Prostate gland (tissue), 2 donors: ENCODE results near the gene TNFRSF6B. TPM values are rescaled to one million over a fixed set of nuclear protein-coding genes. Genes with fewer than 3 reads are reported as not detected.

Source experiments
- DNase-seq: peaks from one replicate; pipeline ENCODE4 v3.0.0-alpha.2; 2019; ENCODE audit warnings: low spot score
- H3K27ac ChIP-seq, 2 donors: fragments of 200-600 bp; sonication (generic); 2 replicates each; pipeline ENCODE4 v1.5.1; 2017 to 2019
- H3K27me3 ChIP-seq: fragments of 200-600 bp; sonication (generic); replicated peaks from 2 replicates; pipeline ENCODE4 v1.5.1; 2019; ENCODE audit not compliant: insufficient read depth
- H3K36me3 ChIP-seq, 2 donors: fragments of 200-600 bp; sonication (generic); 1 replicate in 1 of 2; 2 replicates in 1 of 2; pipeline versions ENCODE4 v1.5.1 to v1.8.1; 2017 to 2019
- H3K4me1 ChIP-seq: fragments of 200-600 bp; sonication (generic); replicated peaks from 2 replicates; pipeline ENCODE4 v1.5.1; 2019
- H3K4me3 ChIP-seq, 2 donors: fragments of 200-600 bp; sonication (generic); 2 replicates each; pipeline ENCODE4 v1.5.1; 2017 to 2019
- H3K9me3 ChIP-seq: fragments of 200-600 bp; sonication (generic); 2 replicates; pipeline ENCODE4 v1.5.1; 2017
- CTCF ChIP-seq, 4 experiments: fragments of 200-600 bp in 2 of 4; fragments of 450-650 bp in 2 of 4; sonication (generic) in 2 of 4; IDR thresholded peaks; 1 replicate in 3 of 4; 2 replicates in 1 of 4; pipeline ENCODE4 v1.5.1; 2016 to 2019; ENCODE audit warnings: antibody characterized with exemption in 4 of 4, mild to moderate bottlenecking in 2 of 4, moderate library complexity in 2 of 4
- POLR2A ChIP-seq: fragments of 450-650 bp; IDR thresholded peaks from one replicate; pipeline ENCODE4 v1.6.1; 2016; ENCODE audit warnings: antibody characterized with exemption, mild to moderate bottlenecking
- POLR2AphosphoS5 ChIP-seq: sonication (generic); formaldehyde crosslinking; IDR thresholded peaks from one replicate; pipeline ENCODE4 v1.6.1; 2017; ENCODE audit warnings: antibody characterized with exemption
- WGBS: methylation state at CpG from one replicate; pipeline ENCODE4 v1.1.5; 2018; 5-methylcytosine and 5-hydroxymethylcytosine counted together
- intact Hi-C: fragments of 100-400 bp; cut with DNase I; formaldehyde crosslinking; loops from one replicate; pipeline ENCODE4 v1.14.2; 2022
- total RNA-seq, 2 donors: library from RNA; depleted of rRNA; stranded (reverse); fragments of >200 nt; gene quantifications; one replicate each; pipeline ENCODE4 v1.1.0, GENCODE V29; 2016

The TNFRSF6B gene
- total RNA-seq, 2 donors from 2014 or later = 6.7 to 12.2 TPM

GRCh38 chr20:63742381-63743024, 46.1 kb downstream of the TNFRSF6B start:
- peaks cover 35% of the 10 kb centered on the region for H3K4me1 ChIP-seq
- H3K4me3 ChIP-seq = peak overlapping the region in 1 of 2 donors; percentile 3
- 79% methylated on average over 36 of the region's 37 CpGs for WGBS
- H3K27me3 ChIP-seq = no peaks in the 10 kb centered on the region
- TF ChIP-seq CTCF (IDR thresholded peaks at IDR 0.05) = no peak
- no peak for TF ChIP-seq POLR2A
- no peak for TF ChIP-seq POLR2AphosphoS5
- intact Hi-C loops = loop anchor here (10.0 kb wide), 1 partner anchor 222 kb away; the partner anchor contains the start of gene ZNF512B
- H3K9me3 ChIP-seq = no peaks in the 10 kb centered on the region
- no peak for DNase-seq
- no peaks in the 10 kb centered on the region for H3K36me3 ChIP-seq
- H3K27ac ChIP-seq = peak overlapping the region; percentile 96

GRCh38 chr20:63743210-63743970, 46.9 kb downstream of the TNFRSF6B start:
- no peak for DNase-seq

GRCh38 chr20:63744158-63744557, 47.7 kb downstream of the TNFRSF6B start:
- no peak overlapping the region for H3K27ac ChIP-seq
- TF ChIP-seq POLR2A = no peak
- no peaks in the 10 kb centered on the region for H3K36me3 ChIP-seq
- H3K9me3 ChIP-seq = no peaks in the 10 kb centered on the region
- no peak overlapping the region for H3K4me3 ChIP-seq
- no peak for DNase-seq
- H3K27me3 ChIP-seq = no peaks in the 10 kb centered on the region
- 67% methylated on average over 4 of the region's 4 CpGs for WGBS
- peaks cover 24% of the 10 kb centered on the region for H3K4me1 ChIP-seq
- intact Hi-C loops = loop anchor here (10.0 kb wide), 1 partner anchor 221 kb away; the partner anchor contains the start of gene ZNF512B

More at GRCh38 chr20:63743210-63743970, 46.9 kb downstream of the TNFRSF6B start:
- intact Hi-C loops = loop anchor here (10.0 kb wide), 1 partner anchor 221 kb away; the partner anchor contains the start of gene ZNF512B
- no peaks in the 10 kb centered on the region for H3K27me3 ChIP-seq
- H3K36me3 ChIP-seq = no peaks in the 10 kb centered on the region
- 76% methylated on average over 31 of the region's 31 CpGs for WGBS
- peak overlapping the region; percentile 96 for H3K27ac ChIP-seq
- H3K9me3 ChIP-seq = no peaks in the 10 kb centered on the region
- peaks cover 31% of the 10 kb centered on the region for H3K4me1 ChIP-seq
- no peak overlapping the region for H3K4me3 ChIP-seq
- TF ChIP-seq POLR2AphosphoS5 (no peak), CTCF (IDR thresholded peaks at IDR 0.05) (no peak), POLR2A (no peak)

- TF ChIP-seq POLR2AphosphoS5 (no peak), CTCF (IDR thresholded peaks at IDR 0.05) (no peak), POLR2A (no peak)
- WGBS = 73% methylated on average over 19 of the region's 25 CpGs
- no peaks in the 10 kb centered on the region for H3K27me3 ChIP-seq
- H3K9me3 ChIP-seq = no peaks in the 10 kb centered on the region
- intact Hi-C loops = loop anchor here (10.0 kb wide), 1 partner anchor 220 kb away; the partner anchor contains the start of gene ZNF512B
- no peaks in the 10 kb centered on the region for H3K36me3 ChIP-seq
- no peak overlapping the region for H3K27ac ChIP-seq
- H3K4me1 ChIP-seq = peaks cover 23% of the 10 kb centered on the region
- DNase-seq = no peak
- H3K4me3 ChIP-seq = no peak overlapping the region
Observed at GRCh38 chr20:63744574-63745423, 48.3 kb downstream of the TNFRSF6B start.

- DNase-seq = no peak
- 45% methylated on average over 15 of the region's 15 CpGs for WGBS
- intact Hi-C loops = loop anchor here (10.0 kb wide), 1 partner anchor 219 kb away; the partner anchor contains the start of gene ZNF512B
- H3K27ac ChIP-seq = no peak overlapping the region
- no peaks in the 10 kb centered on the region for H3K36me3 ChIP-seq
- no peaks in the 10 kb centered on the region for H3K27me3 ChIP-seq
- no peaks in the 10 kb centered on the region for H3K9me3 ChIP-seq
- TF ChIP-seq POLR2A = no peak
- TF ChIP-seq POLR2AphosphoS5 = no peak
- no peak for TF ChIP-seq CTCF (IDR thresholded peaks at IDR 0.05)
- H3K4me3 ChIP-seq = no peak overlapping the region
- H3K4me1 ChIP-seq = peaks cover 23% of the 10 kb centered on the region
Observed at GRCh38 chr20:63745424-63745805, 49.0 kb downstream of the TNFRSF6B start.
